H9 (cell line): ENCODE data around the gene STK32C. TPM values are rescaled to one million over a fixed set of nuclear protein-coding genes. Genes with fewer than 3 reads are reported as not detected.

ENCODE experiments used
- DNase-seq: peaks from one replicate; pipeline ENCODE4 v3.0.0-alpha.2; 2017
- H2AFZ ChIP-seq: one replicate; pipeline ENCODE4 v1.6.1; 2013; ENCODE audit warnings: mild to moderate bottlenecking, low read length, control low read depth, moderate library complexity
- H2AK5ac ChIP-seq: 2 replicates; pipeline ENCODE4 v1.6.1; 2013; ENCODE audit warnings: low read length, control low read depth, mixed read lengths; ENCODE audit not compliant: insufficient read length
- H2BK120ac ChIP-seq: one replicate; pipeline ENCODE4 v1.6.1; 2013; ENCODE audit warnings: low read depth, mild to moderate bottlenecking, low read length, control low read depth, inconsistent platforms; ENCODE audit not compliant: poor library complexity, severe bottlenecking
- H2BK12ac ChIP-seq: 2 replicates; pipeline ENCODE4 v1.6.1; 2013; ENCODE audit warnings: low read length, control low read depth, mixed read lengths, low read depth; ENCODE audit not compliant: insufficient read length
- H2BK15ac ChIP-seq: 2 replicates; pipeline ENCODE4 v1.6.1; 2013; ENCODE audit warnings: low read depth, low read length, control low read depth
- H2BK20ac ChIP-seq: one replicate; pipeline ENCODE4 v1.6.1; 2013; ENCODE audit warnings: low read depth, mild to moderate bottlenecking, low read length, control low read depth, inconsistent platforms; ENCODE audit not compliant: poor library complexity, severe bottlenecking
- H2BK5ac ChIP-seq: 2 replicates; pipeline ENCODE4 v1.6.1; 2013; ENCODE audit warnings: low read length, control low read depth, mixed read lengths; ENCODE audit not compliant: insufficient read length
- H3K14ac ChIP-seq: 2 replicates; pipeline ENCODE4 v1.6.1; 2013; ENCODE audit warnings: low read length, control low read depth; ENCODE audit not compliant: insufficient read depth
- H3K18ac ChIP-seq: 2 replicates; pipeline ENCODE4 v1.6.1; 2013; ENCODE audit warnings: low read depth, mild to moderate bottlenecking, mixed read lengths, low read length, control low read depth; ENCODE audit not compliant: insufficient read length
- H3K23ac ChIP-seq: 2 replicates; pipeline ENCODE4 v1.6.1; 2013; ENCODE audit warnings: low read length, control low read depth, mixed read lengths, low read depth; ENCODE audit not compliant: insufficient read length
- H3K23me2 ChIP-seq: 2 replicates; pipeline ENCODE4 v1.6.1; 2013; ENCODE audit warnings: low read depth, mild to moderate bottlenecking, mixed read lengths, low read length, control low read depth; ENCODE audit not compliant: insufficient read length, poor library complexity, severe bottlenecking
- H3K27ac ChIP-seq: 2 replicates; pipeline ENCODE4 v1.5.1; 2013; ENCODE audit warnings: low read length, control low read depth, mixed read lengths, low read depth; ENCODE audit not compliant: insufficient read length
- H3K27me3 ChIP-seq: 2 replicates; pipeline ENCODE4 v1.6.1; 2013; ENCODE audit warnings: low read length, control low read depth, inconsistent platforms; ENCODE audit not compliant: insufficient read depth
- H3K4ac ChIP-seq: 2 replicates; pipeline ENCODE4 v1.6.1; 2013; ENCODE audit warnings: low read depth, mild to moderate bottlenecking, control low read depth, inconsistent platforms, low read length, moderate library complexity
- H3K4me1 ChIP-seq: 2 replicates; pipeline ENCODE4 v1.6.1; 2013; ENCODE audit warnings: low read length, control low read depth, inconsistent platforms; ENCODE audit not compliant: insufficient read depth
- H3K4me2 ChIP-seq: 2 replicates; pipeline ENCODE4 v1.6.1; 2013; ENCODE audit warnings: low read length, control low read depth, mixed read lengths; ENCODE audit not compliant: insufficient read length, insufficient read depth
- H3K56ac ChIP-seq: 2 replicates; pipeline ENCODE4 v1.6.1; 2013; ENCODE audit warnings: low read depth, mild to moderate bottlenecking, mixed read lengths, low read length, control low read depth; ENCODE audit not compliant: insufficient read length
- H3K79me1 ChIP-seq: 2 replicates; pipeline ENCODE4 v1.6.1; 2013; ENCODE audit warnings: low read depth, mild to moderate bottlenecking, moderate library complexity, low read length, control low read depth, inconsistent platforms; ENCODE audit not compliant: insufficient read depth, poor library complexity, severe bottlenecking
- H3K79me2 ChIP-seq: 2 replicates; pipeline ENCODE4 v1.6.1; 2013; ENCODE audit warnings: low read length, control low read depth, inconsistent platforms; ENCODE audit not compliant: insufficient read depth
- H3K9ac ChIP-seq: 2 replicates; pipeline ENCODE4 v1.6.1; 2013; ENCODE audit warnings: low read length, control low read depth, mixed read lengths; ENCODE audit not compliant: insufficient read length; ENCODE audit errors: extremely low read depth
- H3K9me3 ChIP-seq: one replicate; pipeline ENCODE4 v1.6.1; 2013; ENCODE audit warnings: low read depth, low read length, inconsistent platforms; ENCODE audit not compliant: control insufficient read depth
- H3T11ph ChIP-seq: one replicate; pipeline ENCODE4 v1.6.1; 2013; ENCODE audit warnings: mild to moderate bottlenecking, low read length, control low read depth, inconsistent platforms
- H4K20me1 ChIP-seq: one replicate; pipeline ENCODE4 v1.6.1; 2013; ENCODE audit not compliant: control insufficient read depth, insufficient read length, insufficient read depth
- H4K5ac ChIP-seq: 2 replicates; pipeline ENCODE4 v1.6.1; 2013; ENCODE audit warnings: low read depth, mild to moderate bottlenecking, mixed read lengths, low read length, control low read depth; ENCODE audit not compliant: insufficient read length
- H4K8ac ChIP-seq: replicated peaks from 2 replicates; pipeline ENCODE4 v1.6.1; 2013; ENCODE audit warnings: low read length, control low read depth, mixed read lengths, low read depth; ENCODE audit not compliant: insufficient read length
- H4K91ac ChIP-seq: 2 replicates; pipeline ENCODE4 v1.6.1; 2013; ENCODE audit warnings: low read depth, mild to moderate bottlenecking, moderate library complexity, mixed read lengths, low read length, control low read depth; ENCODE audit not compliant: insufficient read length
- H3K27ac Mint-ChIP-seq, 3 experiments: 2 replicates in 2 of 3; 3 replicates in 1 of 3; pipeline ENCODE4 v1.8.0; 2020 to 2021; ENCODE audit warnings: mixed read lengths in 3 of 3, mild to moderate bottlenecking in 1 of 3, moderate library complexity in 1 of 3
- H3K27me3 Mint-ChIP-seq: 2 replicates; pipeline ENCODE4 v1.8.0; 2021; ENCODE audit warnings: low read depth, mild to moderate bottlenecking, moderate library complexity, mixed read lengths
- H3K36me3 Mint-ChIP-seq, 3 experiments: 2 replicates in 2 of 3; 3 replicates in 1 of 3; pipeline ENCODE4 v1.8.0; 2020 to 2021; ENCODE audit warnings: low read depth in 3 of 3, mixed read lengths in 3 of 3; ENCODE audit not compliant: insufficient read depth in 1 of 3
- H3K4me1 Mint-ChIP-seq, 2 experiments: 2 replicates each; pipeline ENCODE4 v1.8.0; 2020; ENCODE audit warnings: mixed read lengths in 2 of 2
- H3K4me3 Mint-ChIP-seq, 2 experiments: 2 replicates in 1 of 2; 3 replicates in 1 of 2; pipeline ENCODE4 v1.8.0; 2020 to 2021; ENCODE audit warnings: mild to moderate bottlenecking in 2 of 2, mixed read lengths in 2 of 2, moderate library complexity in 1 of 2
- H3K9me3 Mint-ChIP-seq, 2 experiments: 2 replicates in 1 of 2; 3 replicates in 1 of 2; pipeline ENCODE4 v1.8.0; 2020; ENCODE audit warnings: mild to moderate bottlenecking in 2 of 2, mixed read lengths in 2 of 2, moderate library complexity in 1 of 2
- CTCF ChIP-seq: fragments of 200-600 bp; sonication (generic); conservative IDR thresholded peaks from 3 replicates; pipeline ENCODE4 v1.8.0; 2021; ENCODE audit warnings: antibody characterized with exemption, mild to moderate bottlenecking
- WGBS: extraction: QIAGEN DNeasy Blood & Tissue Kit; methylation state at CpG from one replicate; pipeline ENCODE4 v1.1.7; 2013; ENCODE audit warnings: missing lambda C conversion rate, low lambda C conversion rate, mixed read lengths; ENCODE audit not compliant: insufficient read length; ENCODE audit errors: extremely low coverage; 5-methylcytosine and 5-hydroxymethylcytosine counted together
- total RNA-seq: library from RNA; stranded (reverse); gene quantifications from 2 replicates; pipeline ENCODE4 v1.2.1, GENCODE V29; 2021

STK32C gene
- total RNA-seq, 1 experiment from 2014 or later, result 11.3 TPM

GRCh38 chr10:132306864-132307751 lies 642 bp downstream of the STK32C start:
- Histone ChIP-seq H3K79me2 (no peaks in the 10 kb centered on the region), H3T11ph (no peak overlapping the region), H4K91ac (no peak overlapping the region), H3K56ac (no peak overlapping the region), H2BK20ac (no peak overlapping the region), H2BK12ac (no peak overlapping the region), H3K27ac (no peak overlapping the region), H3K27me3 (peaks cover 16% of the 10 kb centered on the region; the same call in 1 of the 2 replicates), H2AK5ac (no peak overlapping the region), H4K8ac (no peak overlapping the region), H4K5ac (no peak overlapping the region), H2AFZ (no peak overlapping the region), H3K23ac (no peak overlapping the region), H4K20me1 (peaks cover 4% of the 10 kb centered on the region), H3K9me3 (peaks cover 8% of the 10 kb centered on the region), H3K14ac (no peak overlapping the region), H3K18ac (no peak overlapping the region), H3K9ac (no peak overlapping the region), H3K4ac (no peak overlapping the region), H3K4me2 (peak overlapping the region; percentile 24), H3K4me1 (no peaks in the 10 kb centered on the region), H2BK120ac (no peak overlapping the region), H2BK15ac (no peak overlapping the region), H3K23me2 (peaks cover 11% of the 10 kb centered on the region), H3K79me1 (no peaks in the 10 kb centered on the region), H2BK5ac (no peak overlapping the region)
- peak; percentile 65 for DNase-seq
- no CpG with 5 or more reads among the region's 98 CpGs for WGBS
- Mint-ChIP-seq H3K36me3 (peaks cover 11 to 17% (median 11%) of the 10 kb centered on the region in 3 experiments), H3K9me3 (peaks cover 14 to 17% of the 10 kb centered on the region in 2 experiments), H3K4me3 (peak overlapping the region; percentile 78 to 93), H3K27ac (no peak overlapping the region), H3K4me1 (peaks cover 15 to 17% of the 10 kb centered on the region in 2 experiments), H3K27me3 (peaks cover 75% of the 10 kb centered on the region)
- TF ChIP-seq CTCF, result no peak
